GM13976 (cell line): ENCODE results near the gene SLC25A13.

Experiments
- DNase-seq: peaks from one replicate; pipeline ENCODE4 v3.0.0; 2012; ENCODE audit warnings: low spot score
- CTCF ChIP-seq: IDR thresholded peaks from 2 replicates; pipeline ENCODE4 v1.5.1; 2012; ENCODE audit warnings: borderline replicate concordance, mild to moderate bottlenecking; ENCODE audit not compliant: insufficient read depth; ENCODE audit errors: extremely low read depth, missing control alignments, control extremely low read depth
- in situ Hi-C: fragments of 300-500 bp; cut with MboI; formaldehyde crosslinking; loops from one replicate; pipeline ENCODE4 v1.12.0; 2022; ENCODE audit warnings: low sequenced_read_pairs, mixed read lengths, inconsistent platforms; ENCODE audit not compliant: unreplicated experiment

Gene SLC25A13

DNA sequence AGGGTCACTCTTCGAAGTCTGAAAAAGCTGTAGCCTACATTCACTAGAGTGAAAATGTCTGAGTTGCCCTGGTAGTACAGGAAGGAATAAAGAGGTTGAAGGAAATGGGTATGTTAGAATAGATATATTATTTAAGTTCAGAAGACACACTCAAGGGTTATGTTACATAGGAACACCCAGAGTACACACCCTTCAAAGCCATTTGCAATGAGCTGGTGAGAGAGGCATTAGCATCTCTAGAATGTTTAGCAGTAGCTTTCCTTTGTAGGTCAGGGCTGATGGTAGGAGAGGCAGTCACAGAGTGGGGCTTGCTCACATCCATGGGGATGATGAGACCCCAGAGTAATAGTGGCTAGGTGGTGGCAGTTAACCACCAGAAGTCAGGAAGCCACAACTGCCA lies 221.2 kb downstream of the SLC25A13 start:
- TF ChIP-seq CTCF: no peak
- no peak for DNase-seq
- in situ Hi-C loops: no loop called here

DNA sequence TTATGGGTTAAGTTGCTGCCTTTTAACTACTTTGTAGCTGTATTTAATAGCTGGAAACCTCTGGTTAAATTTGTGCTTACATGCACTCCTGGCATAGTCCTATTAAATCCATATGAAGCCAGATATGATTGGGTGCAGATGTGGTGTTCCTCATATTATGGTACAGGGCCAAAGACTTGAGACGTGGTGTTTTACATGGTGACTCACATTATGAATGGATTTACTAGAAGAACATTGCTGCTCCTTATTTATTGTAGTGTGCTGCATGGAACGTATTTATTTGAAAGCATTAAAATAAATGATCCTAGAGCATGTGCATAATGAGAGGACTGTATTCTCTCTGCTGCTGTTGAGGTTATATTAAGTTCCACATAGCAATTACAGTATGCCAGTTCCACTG lies 224.1 kb downstream of the SLC25A13 start:
- DNase-seq: no peak
- no peak for TF ChIP-seq CTCF
- in situ Hi-C loops: no loop called here

DNA sequence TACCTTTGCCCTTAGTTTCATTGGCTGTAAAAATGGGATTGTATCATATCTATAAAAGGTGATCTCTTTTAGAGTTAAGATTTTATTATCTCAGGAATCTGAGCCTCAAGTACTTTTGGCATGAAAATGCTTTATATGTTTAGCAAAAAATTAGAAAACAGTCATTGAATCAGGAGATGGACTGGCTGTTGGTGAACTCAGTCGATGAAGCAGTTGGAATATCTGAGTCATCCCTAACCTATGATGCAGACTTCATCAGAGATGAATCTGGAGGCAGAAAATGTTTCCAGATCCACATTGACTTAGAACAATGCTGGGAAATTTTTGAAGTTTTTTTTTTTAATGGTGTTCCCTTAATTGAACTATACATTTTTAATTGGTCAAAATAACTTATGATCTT lies 228.5 kb downstream of the SLC25A13 start:
- in situ Hi-C loops: no loop called here
- no peak for DNase-seq
- TF ChIP-seq CTCF: no peak

GRCh38 chr7:96090756-96091155 lies 231.1 kb downstream of the SLC25A13 start:
- no peak for TF ChIP-seq CTCF
- in situ Hi-C loops: no loop called here
- DNase-seq: no peak

GRCh38 chr7:96089511-96089910 lies 232.4 kb downstream of the SLC25A13 start:
- in situ Hi-C loops: no loop called here
- no peak for DNase-seq
- no peak for TF ChIP-seq CTCF

DNA sequence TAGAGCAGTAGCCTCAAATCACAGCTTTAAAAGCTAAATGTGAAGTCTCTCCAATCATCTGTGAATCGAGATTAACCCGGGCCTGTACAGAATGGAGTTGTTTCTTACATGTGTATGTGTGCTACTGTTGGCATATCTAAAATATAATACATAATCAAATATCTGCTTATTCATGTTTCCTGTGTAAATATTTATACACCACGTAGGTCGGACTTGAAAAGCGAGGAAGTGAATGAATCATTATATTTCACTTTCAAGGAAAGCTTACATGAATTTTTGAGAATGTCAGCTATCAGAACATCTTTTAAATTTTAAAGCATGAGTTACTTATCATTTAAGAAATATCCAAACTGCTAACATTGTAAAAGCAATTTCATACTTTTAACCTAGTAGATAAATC lies 233.3 kb downstream of the SLC25A13 start:
- no peak for DNase-seq
- TF ChIP-seq CTCF: no peak
- in situ Hi-C loops: no loop called here

DNA sequence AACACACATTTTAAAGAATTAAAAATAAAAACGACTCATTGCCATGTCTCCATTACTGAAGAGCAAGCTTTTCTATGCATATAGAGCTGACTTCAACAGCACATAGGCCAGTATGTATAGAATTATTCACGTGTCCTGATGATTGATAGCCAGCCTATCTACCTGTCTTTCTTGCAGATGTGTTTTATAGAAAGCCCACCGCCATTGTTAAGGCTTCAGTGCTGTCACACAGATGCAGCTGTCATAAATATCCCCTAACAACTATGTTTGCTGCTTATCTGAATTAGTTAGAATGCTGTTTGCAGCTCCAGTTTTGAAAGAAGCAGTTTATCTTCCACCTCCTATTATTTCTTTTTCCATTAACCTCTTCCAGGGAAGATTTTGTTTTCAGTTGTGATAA lies 235.9 kb downstream of the SLC25A13 start:
- no peak for DNase-seq
- in situ Hi-C loops: no loop called here
- no peak for TF ChIP-seq CTCF
